ENCODE results near the gene LCORL.
"Not testable (repeated sequence)": the region's sequence is repeated elsewhere in the genome, so short reads cannot be mapped to it uniquely, and the experiment has no call there.

LCORL gene

GRCh38 chr4:18021720-18022571 lies at the start of gene LCORL:
Gene LCORL (minus strand): TSS chr4:18021755. CDS start chr4:18021751, 4 bp downstream.
- DNase-seq (ENCODE audit: insufficient read length, low spot score) (peak; percentile 61), FAIRE-seq (peak; percentile 98)

GRCh38 chr4:18069810-18070209 lies 48.3 kb upstream of the LCORL start:
- DNase-seq (ENCODE audit: insufficient read length, low spot score) (no peak), FAIRE-seq (no peak)

- FAIRE-seq (no peak), DNase-seq (ENCODE audit: insufficient read length, low spot score) (no peak)
Measured at GRCh38 chr4:18067031-18067430, 45.5 kb upstream of the LCORL start.

- DNase-seq (ENCODE audit: insufficient read length, low spot score) = no peak
- FAIRE-seq = no peak
Measured at GRCh38 chr4:18063079-18063478, 41.5 kb upstream of the LCORL start.

- FAIRE-seq (peak; percentile 95), DNase-seq (ENCODE audit: insufficient read length, low spot score) (peak; percentile 7)
Measured at GRCh38 chr4:18057821-18058533, 36.4 kb upstream of the LCORL start.

GRCh38 chr4:18056030-18056429 lies 34.5 kb upstream of the LCORL start:
- FAIRE-seq = peak; percentile 75
- DNase-seq (ENCODE audit: insufficient read length, low spot score) = no peak

- DNase-seq (ENCODE audit: insufficient read length, low spot score) (no peak), FAIRE-seq (no peak)
Measured at GRCh38 chr4:18052158-18052557, 30.6 kb upstream of the LCORL start.

- DNase-seq (ENCODE audit: insufficient read length, low spot score) = no peak
Measured at GRCh38 chr4:18051281-18051680, 29.7 kb upstream of the LCORL start.

GRCh38 chr4:18050448-18050847 lies 28.9 kb upstream of the LCORL start:
- FAIRE-seq (no peak), DNase-seq (ENCODE audit: insufficient read length, low spot score) (no peak)

More at GRCh38 chr4:18051281-18051680, 29.7 kb upstream of the LCORL start:
- no peak for FAIRE-seq

GRCh38 chr4:18049446-18049845 lies 27.9 kb upstream of the LCORL start:
- FAIRE-seq (no peak), DNase-seq (ENCODE audit: insufficient read length, low spot score) (no peak)

GRCh38 chr4:18042754-18043153 lies 21.2 kb upstream of the LCORL start:
- DNase-seq (ENCODE audit: insufficient read length, low spot score) (no peak), FAIRE-seq (no peak)

- FAIRE-seq (peak; percentile 26), DNase-seq (ENCODE audit: insufficient read length, low spot score) (no peak)
Measured at GRCh38 chr4:18042012-18042411, 20.5 kb upstream of the LCORL start.

GRCh38 chr4:18041114-18041513 lies 19.6 kb upstream of the LCORL start:
- DNase-seq (ENCODE audit: insufficient read length, low spot score) (no peak), FAIRE-seq (no peak)

- no peak for DNase-seq (ENCODE audit: insufficient read length, low spot score)
- no peak for FAIRE-seq
Measured at GRCh38 chr4:18039113-18039512, 17.6 kb upstream of the LCORL start.

- not testable (repeated sequence) for DNase-seq (ENCODE audit: insufficient read length, low spot score); FAIRE-seq
Measured at GRCh38 chr4:18036369-18036768, 14.8 kb upstream of the LCORL start.

- no peak for DNase-seq (ENCODE audit: insufficient read length, low spot score)
- no peak for FAIRE-seq
Measured at GRCh38 chr4:18034099-18034498, 12.5 kb upstream of the LCORL start.

GRCh38 chr4:18033111-18034085 lies 11.8 kb upstream of the LCORL start:
- DNase-seq (ENCODE audit: insufficient read length, low spot score) (no peak), FAIRE-seq (no peak)

GRCh38 chr4:18025288-18025687 lies 3.7 kb upstream of the LCORL start:
- no peak for FAIRE-seq
- no peak for DNase-seq (ENCODE audit: insufficient read length, low spot score)

GRCh38 chr4:18022572-18023050 lies 1.1 kb upstream of the LCORL start:
- FAIRE-seq = peak; percentile 28
- DNase-seq (ENCODE audit: insufficient read length, low spot score) = no peak

GRCh38 chr4:18021470-18021719 lies 160 bp downstream of the LCORL start:
- FAIRE-seq = no peak

More at GRCh38 chr4:18021470-18021719, 160 bp downstream of the LCORL start:
- no peak for DNase-seq (ENCODE audit: insufficient read length, low spot score)
